Measurements from ENCODE around the gene BNIPL.

BNIPL gene

DNA sequence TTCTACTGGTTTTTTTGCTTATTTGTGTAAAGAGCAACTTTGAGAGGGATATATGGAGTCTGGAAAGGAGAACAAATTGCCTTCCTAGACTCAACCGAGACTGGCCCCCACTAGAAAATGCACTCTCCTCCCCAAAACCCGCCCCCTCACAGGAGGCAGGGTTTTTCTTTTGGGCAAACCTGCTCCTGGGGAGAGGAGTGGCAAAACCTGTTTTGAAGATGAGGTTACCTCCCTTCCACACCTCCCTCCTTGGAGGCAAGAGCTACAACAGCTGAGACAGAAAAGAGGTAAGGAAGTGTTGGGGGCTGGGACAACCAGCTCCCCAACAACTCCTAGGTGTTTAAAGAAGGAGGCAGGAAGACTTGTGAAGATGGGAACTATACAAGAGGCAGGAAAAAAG is at the start of gene BNIPL:
BNIPL (plus strand) TSS at position 231 of the 400 bp plus-strand sequence; CDS start at position 371, 140 bp downstream.
- no peak for DNase-seq

- peak; percentile 43 for DNase-seq
Observed at GRCh38 chr1:150987924-150988323, 48.5 kb upstream of the BNIPL start.

DNA sequence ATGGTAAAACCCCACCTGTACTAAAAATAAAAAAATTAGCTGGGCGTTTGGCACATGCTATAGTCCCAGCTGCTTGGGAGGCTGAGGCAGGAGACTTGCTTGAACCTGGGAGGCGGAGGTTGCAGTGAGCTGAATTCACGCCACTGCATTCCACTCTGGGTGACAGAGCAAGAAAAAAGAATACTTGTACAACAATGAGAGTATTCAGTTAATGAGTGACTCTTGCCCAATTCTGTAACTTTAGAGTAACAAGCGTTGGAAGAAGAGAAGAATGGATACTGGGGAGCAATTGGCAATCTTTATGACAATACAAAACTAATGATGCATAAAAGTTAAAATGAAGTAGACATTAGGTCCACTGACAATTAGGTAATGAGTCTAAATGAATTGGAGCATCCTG is 43.8 kb upstream of the BNIPL start:
- no peak for DNase-seq

DNA sequence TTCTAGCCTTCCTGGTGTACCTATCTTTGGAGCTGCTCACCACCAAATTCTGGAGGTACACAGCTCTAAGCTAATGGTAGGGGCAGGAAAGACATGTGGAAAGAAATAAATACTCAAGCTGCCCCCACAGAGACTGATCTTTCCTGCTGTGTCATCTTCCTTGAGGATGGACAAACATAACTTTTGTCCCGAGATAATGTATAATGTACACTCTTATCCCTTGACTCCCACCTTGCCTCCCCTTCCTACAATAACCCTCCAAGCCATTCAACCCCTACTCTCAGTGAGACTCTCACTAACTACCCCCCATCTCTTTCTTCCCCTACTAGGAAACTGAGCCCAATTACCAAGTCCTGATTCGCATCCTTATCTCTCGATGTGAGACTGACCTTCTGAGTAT is 42.1 kb upstream of the BNIPL start:
- no peak for DNase-seq

DNA sequence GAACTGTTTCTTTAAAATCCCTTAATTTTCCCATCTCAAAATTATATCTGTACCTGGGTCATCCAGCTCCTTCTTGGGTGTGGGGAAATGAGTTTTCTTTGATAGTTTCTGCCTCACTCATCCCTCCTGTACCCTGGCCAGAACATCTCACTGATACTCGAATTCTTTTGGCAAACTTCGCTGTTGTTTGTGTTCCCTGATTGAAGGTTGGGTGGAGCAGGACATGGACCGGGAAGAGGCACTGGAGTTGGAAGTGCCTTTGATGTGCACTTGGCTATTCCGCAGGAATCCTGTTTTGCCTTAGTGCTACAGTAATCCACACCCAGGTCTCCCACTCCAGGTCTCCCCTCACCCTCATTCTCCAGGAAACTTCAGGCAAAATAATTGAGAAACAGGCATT is 40.9 kb upstream of the BNIPL start:
- no peak for DNase-seq

DNA sequence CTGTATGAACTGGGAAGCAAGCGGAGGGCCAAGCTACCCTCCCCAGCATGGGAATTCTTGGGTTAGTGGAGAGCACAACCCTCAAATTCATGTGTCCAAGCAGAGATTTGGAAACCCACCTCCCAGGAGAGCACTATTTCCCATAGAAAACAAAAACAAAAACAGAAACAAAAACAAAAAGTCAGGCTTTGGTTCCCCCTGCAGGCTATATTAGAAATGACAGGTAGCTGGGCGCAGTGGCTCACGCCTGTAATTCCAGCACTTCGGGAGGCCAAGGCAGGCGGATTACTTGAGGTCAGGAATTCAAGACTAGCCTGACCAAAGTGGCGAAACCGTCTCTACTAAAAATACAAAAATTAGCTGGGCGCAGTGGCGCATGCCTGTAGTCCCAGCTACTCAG is 40.5 kb upstream of the BNIPL start:
- DNase-seq, result no peak

DNA sequence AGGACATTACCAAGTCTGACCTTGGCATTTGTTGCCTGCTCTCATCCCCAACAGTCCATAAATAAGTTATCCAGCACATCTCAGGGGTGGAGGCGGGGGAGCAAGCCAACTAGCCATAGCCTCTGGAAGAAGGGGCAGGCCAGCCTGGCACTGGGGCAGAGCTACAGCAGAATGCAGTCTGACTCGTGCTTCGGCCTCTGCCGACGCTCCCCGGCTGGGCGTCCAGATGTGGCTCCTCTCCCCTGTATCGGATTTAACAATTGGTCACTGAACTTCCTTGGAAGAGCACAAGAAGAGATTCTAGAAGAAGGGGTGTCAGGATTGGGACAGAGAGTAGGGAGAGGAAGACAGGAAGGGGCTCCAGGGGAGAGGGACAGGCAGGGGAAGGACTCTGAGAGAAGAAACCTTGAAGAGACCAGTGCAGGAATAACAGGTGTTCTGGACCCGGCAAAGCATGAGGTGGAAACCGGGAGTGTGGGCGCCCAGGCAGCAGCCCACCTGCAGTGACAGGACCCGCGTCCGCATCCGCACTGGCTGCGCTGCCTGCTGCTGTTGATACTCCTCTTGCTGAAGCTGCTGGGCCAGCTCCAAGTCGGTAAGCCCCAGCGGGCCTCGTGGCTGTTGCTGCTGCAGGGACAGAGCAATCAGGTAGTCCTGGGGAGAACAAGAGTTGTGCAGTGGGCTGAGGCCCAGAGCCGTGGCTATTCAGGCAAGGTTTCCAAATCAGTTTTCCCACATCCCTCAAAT is 39.1 kb upstream of the BNIPL start:
- DNase-seq, result no peak

DNA sequence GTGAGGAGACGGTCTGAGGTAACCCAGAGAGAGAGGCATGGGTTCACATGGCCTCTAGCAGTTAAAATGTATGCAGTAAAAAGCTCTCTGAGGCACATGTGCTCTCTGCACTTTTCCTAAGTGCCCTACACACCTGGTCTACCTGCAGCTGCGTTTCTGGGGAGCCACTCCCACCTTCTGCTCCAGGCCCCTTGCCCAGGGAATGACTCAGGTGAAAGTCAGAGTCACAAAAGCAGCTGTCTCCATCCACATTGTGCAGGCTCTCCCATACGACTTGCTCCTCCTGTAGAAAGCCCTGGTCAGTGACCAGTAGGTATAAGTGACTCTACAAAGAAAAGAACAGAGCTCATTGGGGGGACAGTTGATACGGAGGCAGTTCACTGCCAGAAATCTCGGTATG is 38.4 kb upstream of the BNIPL start:
- peak; percentile 27 for DNase-seq

- DNase-seq, result no peak
Observed at GRCh38 chr1:150999051-150999674, 37.2 kb upstream of the BNIPL start.

DNA sequence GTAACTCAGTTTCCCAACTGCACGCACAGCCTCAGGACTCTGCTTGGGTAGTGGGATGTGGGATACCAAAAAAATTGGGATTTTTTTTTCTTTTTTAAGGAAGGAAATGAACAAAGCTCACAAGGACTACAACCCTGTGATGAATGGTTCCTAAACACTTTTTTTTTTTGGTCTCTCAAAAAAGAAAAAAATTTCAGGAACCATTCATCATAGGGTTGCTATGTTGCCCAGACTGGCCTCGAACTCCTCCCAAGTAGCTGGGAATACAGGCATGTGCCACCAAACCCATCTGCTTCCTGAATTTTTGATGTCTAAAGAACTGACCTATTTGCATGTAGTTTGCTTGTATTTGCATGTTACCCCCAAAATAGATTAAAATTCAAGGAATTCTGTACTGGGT is 36.5 kb upstream of the BNIPL start:
- no peak for DNase-seq

- no peak for DNase-seq
Observed at GRCh38 chr1:151000408-151000807, 36.0 kb upstream of the BNIPL start.

- DNase-seq, result no peak
Observed at GRCh38 chr1:151001602-151002001, 34.8 kb upstream of the BNIPL start.

GRCh38 chr1:151002051-151002450 is 34.3 kb upstream of the BNIPL start:
- DNase-seq, result no peak

GRCh38 chr1:151002611-151003010 is 33.8 kb upstream of the BNIPL start:
- DNase-seq, result no peak

DNA sequence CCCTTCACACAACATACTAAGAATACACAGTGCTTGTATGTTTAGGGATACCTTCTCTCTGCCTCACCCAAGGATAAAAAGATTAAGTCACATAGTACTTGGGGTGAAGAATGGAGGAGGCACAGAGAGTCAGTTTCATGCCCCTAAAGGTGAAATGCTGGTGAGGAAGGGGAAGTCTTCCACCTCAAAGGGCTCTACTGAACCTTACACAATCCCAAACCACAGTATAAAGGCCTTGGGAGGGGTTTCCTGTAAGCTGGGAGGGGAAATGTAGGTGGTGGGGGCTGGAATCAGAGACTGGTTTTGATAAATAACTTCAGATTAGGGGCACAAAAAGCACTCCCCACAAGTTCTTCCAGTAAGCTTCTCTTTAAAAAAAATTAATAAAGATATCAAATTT is 33.2 kb upstream of the BNIPL start:
- DNase-seq, result no peak

DNA sequence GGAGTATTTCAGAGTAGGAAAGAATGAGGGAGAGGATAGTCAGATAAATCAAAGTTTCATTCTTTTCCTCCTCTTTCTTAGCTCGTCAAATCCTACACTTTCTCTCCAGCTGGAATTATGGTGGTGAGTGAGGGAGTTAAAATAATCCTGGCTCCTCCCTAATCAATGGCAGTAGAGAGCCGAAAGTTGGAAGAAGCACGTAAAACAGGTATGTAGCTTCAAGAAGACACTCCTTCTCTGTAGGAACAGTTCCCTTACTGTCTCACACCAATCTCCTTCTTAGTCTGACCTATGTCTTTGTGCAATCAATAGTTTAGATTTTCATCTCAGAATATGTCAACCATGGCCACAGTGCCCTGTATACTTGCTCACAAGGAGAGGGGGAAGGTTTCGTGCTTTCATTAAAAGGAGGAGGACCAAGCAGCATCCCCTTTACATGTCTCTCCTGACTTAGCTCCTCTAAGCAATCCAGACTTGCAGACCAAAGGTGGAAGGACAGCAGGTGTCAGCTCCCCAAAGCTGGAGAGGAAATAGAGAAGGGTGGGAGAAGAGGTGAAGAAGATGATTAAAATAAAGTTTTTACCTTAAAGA is 30.6 kb upstream of the BNIPL start:
- no peak for DNase-seq

- peak; percentile 71 for DNase-seq
Observed at GRCh38 chr1:151006327-151007052, 29.9 kb upstream of the BNIPL start, which contains the start of gene MINDY1. Gene MINDY1, minus strand, starts transcription at chr1:151006902. Its CDS starts 4,285 bp downstream, at chr1:151002617.

GRCh38 chr1:151007853-151008243 is 28.5 kb upstream of the BNIPL start:
- no peak for DNase-seq

DNA sequence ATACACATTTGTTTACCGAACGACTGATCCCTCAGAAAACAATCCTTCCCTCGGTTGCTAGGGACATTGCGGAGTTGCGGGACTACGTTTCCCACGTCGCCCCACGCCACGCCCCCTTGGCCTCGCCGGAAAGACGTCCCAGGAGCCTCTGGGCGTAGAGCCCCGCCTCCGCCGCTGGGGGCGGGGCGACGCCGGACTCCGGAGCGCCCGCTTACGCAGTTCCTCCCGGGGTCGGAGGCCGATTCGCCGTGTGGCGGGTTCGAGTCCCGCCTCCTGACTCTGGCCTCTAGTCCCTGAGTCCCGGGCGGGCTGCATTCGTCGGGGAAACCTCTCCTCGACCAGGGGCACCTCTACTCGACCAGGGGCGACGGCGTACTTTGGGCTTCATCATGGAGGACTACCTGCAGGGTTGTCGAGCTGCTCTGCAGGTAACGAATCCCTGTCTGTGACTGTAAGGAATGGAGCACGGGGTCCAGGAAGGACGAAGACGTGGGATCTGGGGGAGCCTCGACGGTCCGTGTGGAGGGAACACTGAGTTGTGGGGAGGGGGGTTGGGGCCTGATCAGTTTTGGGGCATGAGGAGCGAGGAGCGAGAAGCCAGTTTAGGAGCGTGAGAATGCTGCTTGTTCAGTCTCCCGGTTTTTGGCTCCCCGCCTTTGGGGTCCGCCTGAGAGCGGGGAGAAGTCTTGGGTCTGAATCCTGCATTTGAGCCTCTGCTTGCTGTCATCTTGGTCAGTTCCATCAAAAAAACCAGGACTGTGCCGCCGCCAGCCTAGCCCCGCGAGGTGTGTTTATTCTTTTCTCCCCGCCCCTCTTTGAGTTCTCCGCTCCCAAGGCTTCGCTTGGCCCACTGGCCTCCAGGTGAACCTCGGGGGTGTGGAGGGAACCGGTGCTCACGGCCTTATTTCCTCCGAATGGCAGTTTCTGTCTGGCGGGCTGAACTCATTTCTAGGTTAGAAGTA is 27.9 kb upstream of the BNIPL start, which contains the start of gene PRUNE1:
PRUNE1 (plus strand) TSS at position 206 of the 962 bp plus-strand sequence; CDS start at position 390, 184 bp downstream.
- DNase-seq, result peak; percentile 93

- DNase-seq, result no peak
Observed at GRCh38 chr1:151009206-151009587, 27.2 kb upstream of the BNIPL start.

GRCh38 chr1:151009674-151010345 is 26.6 kb upstream of the BNIPL start:
- DNase-seq, result no peak

GRCh38 chr1:151010346-151010726 is 26.1 kb upstream of the BNIPL start:
- no peak for DNase-seq
